Stimulated activated CD4-positive, alpha-beta T cell treated with anti-CD3 and anti-CD28 coated beads, Interleukin-2, amount 100 ng/mL, for 48 hours (primary cell): ENCODE measurements around the gene LRP4.
A peak's percentile ranks its signal among the peaks of the same experiment; 100 is the strongest.

Experiments used
- DNase-seq, 2 donors: peaks; one replicate each; pipeline ENCODE4 v3.0.0-alpha.2; 2020

Gene LRP4

GRCh38 chr11:46845740-46846509 lies 72.4 kb downstream of the LRP4 start, which contains the start of gene CKAP5:
Gene CKAP5 (minus strand): TSS chr11:46846280. CDS start chr11:46821231, 25,049 bp downstream.
- peak; percentile 81 to 86 for DNase-seq

- no peak for DNase-seq
Observed at GRCh38 chr11:46845440-46845739, 73.0 kb downstream of the LRP4 start.

- DNase-seq: no peak
Observed at GRCh38 chr11:46840116-46840515, 78.2 kb downstream of the LRP4 start.

- no peak for DNase-seq
Observed at GRCh38 chr11:46838501-46838900, 79.8 kb downstream of the LRP4 start.

GRCh38 chr11:46837860-46838259 lies 80.5 kb downstream of the LRP4 start:
- no peak for DNase-seq

- DNase-seq: no peak
Observed at GRCh38 chr11:46836870-46837269, 81.5 kb downstream of the LRP4 start.

- DNase-seq: no peak
Observed at GRCh38 chr11:46836431-46836830, 81.9 kb downstream of the LRP4 start.

GRCh38 chr11:46835897-46836296 lies 82.5 kb downstream of the LRP4 start:
- no peak for DNase-seq

- no peak for DNase-seq
Observed at GRCh38 chr11:46834821-46835220, 83.5 kb downstream of the LRP4 start.

GRCh38 chr11:46832511-46833214 lies 85.7 kb downstream of the LRP4 start:
- no peak for DNase-seq

GRCh38 chr11:46827995-46828394 lies 90.4 kb downstream of the LRP4 start:
- no peak for DNase-seq

- peak; percentile 61 to 64 for DNase-seq
Observed at GRCh38 chr11:46826310-46827044, 91.9 kb downstream of the LRP4 start.

- DNase-seq: no peak
Observed at GRCh38 chr11:46808799-46809431, 109.4 kb downstream of the LRP4 start.
